ENCODE data around the gene HLA-DOA. TPM values are rescaled to one million over a fixed set of nuclear protein-coding genes. Genes with fewer than 3 reads are reported as not detected.

HLA-DOA gene
- total and polyA plus RNA-seq, 10 of the 15 experiments (the other 5 are each of a cell fraction or from before 2014, with no cell fraction given) = 8.8 to 108 (median 58.3) TPM

DNA sequence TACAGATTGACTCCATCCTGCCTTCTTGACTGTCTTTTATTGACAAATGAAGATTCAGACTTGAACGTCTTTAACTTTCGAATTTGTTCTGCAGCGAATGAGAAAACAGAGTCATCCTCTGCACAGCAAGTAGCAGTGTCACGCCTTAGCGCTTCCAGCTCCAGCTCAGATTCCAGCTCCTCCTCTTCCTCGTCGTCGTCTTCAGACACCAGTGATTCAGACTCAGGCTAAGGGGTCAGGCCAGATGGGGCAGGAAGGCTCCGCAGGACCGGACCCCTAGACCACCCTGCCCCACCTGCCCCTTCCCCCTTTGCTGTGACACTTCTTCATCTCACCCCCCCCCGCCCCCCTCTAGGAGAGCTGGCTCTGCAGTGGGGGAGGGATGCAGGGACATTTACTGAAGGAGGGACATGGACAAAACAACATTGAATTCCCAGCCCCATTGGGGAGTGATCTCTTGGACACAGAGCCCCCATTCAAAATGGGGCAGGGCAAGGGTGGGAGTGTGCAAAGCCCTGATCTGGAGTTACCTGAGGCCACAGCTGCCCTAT, 28.8 kb downstream of the HLA-DOA start:
- POLR2A ChIA-PET = interaction anchor here (0.6 to 16.6 kb wide), 7 partner anchors 8 to 163 kb away, joined by 3 to 486 read pairs (median 5); partner anchors contain the start of genes BRD2 and HLA-DMA
- peaks cover 19% of the 10 kb centered on the region; the same call in 1 of the 2 replicates for H4K20me1 ChIP-seq (ENCODE audit: control insufficient read depth, insufficient read depth)

More for the DNA sequence above, 28.8 kb downstream of the HLA-DOA start:
- ATAC-seq = no peak
- Histone ChIP-seq H3K27me3 (replicated peaks in 1 of 2; ENCODE audit: control insufficient read depth in 2 of 2, insufficient read depth in 2 of 2, low read length in 1 of 2) (no peaks in the 10 kb centered on the region), H3K79me2 (ENCODE audit: control insufficient read depth, insufficient read depth, low read length) (peaks cover 31% of the 10 kb centered on the region), H3K4me2 (ENCODE audit: control insufficient read depth, insufficient read depth) (no peak overlapping the region), H3K4me3 (no peak overlapping the region), H3K36me3 (ENCODE audit: control insufficient read depth in 2 of 2, insufficient read depth in 2 of 2, low read length in 1 of 2) (peaks cover 42 to 47% of the 10 kb centered on the region in 2 experiments), H3K9me3 (replicated peaks; ENCODE audit: control insufficient read depth, insufficient read depth, low read length) (no peaks in the 10 kb centered on the region), H3K4me1 (ENCODE audit: control insufficient read depth, insufficient read depth, low read length) (no peaks in the 10 kb centered on the region; the same call in 1 of the 2 replicates), H3K9ac (ENCODE audit: control insufficient read depth, insufficient read depth, low read length) (no peak overlapping the region), H3K27ac (ENCODE audit: control insufficient read depth, insufficient read depth) (no peak overlapping the region), H2AFZ (ENCODE audit: control insufficient read depth, low read depth, low read length) (no peak overlapping the region)
- intact Hi-C loops (cut with micrococcal nuclease; ENCODE audit: unreplicated experiment) = no loop called here
- WGBS (ENCODE audit: insufficient coverage, insufficient replicate concordance, low lambda C conversion rate, missing lambda C conversion rate) = 75% methylated on average over 11 of the region's 11 CpGs
- no TSS peak for BruUV-seq (replicated peaks)
- FAIRE-seq = no peak
- RAD21 ChIA-PET (ENCODE audit: unreplicated experiment) = interaction anchor here (1.1 to 9.0 kb wide), 6 partner anchors 9 to 95 kb away, joined by 4 to 135 read pairs (median 5); partner anchors contain the start of genes HLA-DMA and HLA-DPB1
- SMC1A ChIA-PET (ENCODE audit: uncharacterized antibody, unreplicated experiment) = interaction anchor here (0.6 to 9.4 kb wide), 8 partner anchors 9 to 98 kb away, joined by 3 to 195 read pairs (median 8); partner anchors contain the start of gene HLA-DMA
- peak; percentile 49; the same call in 1 of the 2 replicates for TF ChIP-seq SMAD5 (IDR thresholded peaks at IDR 0.05; ENCODE audit: low read depth)
- TF ChIP-seq NR2C2 (IDR thresholded peaks at IDR 0.05; ENCODE audit: borderline replicate concordance, control insufficient read depth, insufficient read length, low read depth) = no peak
- TF ChIP-seq POLR2AphosphoS5 (IDR thresholded peaks at IDR 0.05; ENCODE audit: low read length) = peak; percentile 24
- TF ChIP-seq, protein P1, sequence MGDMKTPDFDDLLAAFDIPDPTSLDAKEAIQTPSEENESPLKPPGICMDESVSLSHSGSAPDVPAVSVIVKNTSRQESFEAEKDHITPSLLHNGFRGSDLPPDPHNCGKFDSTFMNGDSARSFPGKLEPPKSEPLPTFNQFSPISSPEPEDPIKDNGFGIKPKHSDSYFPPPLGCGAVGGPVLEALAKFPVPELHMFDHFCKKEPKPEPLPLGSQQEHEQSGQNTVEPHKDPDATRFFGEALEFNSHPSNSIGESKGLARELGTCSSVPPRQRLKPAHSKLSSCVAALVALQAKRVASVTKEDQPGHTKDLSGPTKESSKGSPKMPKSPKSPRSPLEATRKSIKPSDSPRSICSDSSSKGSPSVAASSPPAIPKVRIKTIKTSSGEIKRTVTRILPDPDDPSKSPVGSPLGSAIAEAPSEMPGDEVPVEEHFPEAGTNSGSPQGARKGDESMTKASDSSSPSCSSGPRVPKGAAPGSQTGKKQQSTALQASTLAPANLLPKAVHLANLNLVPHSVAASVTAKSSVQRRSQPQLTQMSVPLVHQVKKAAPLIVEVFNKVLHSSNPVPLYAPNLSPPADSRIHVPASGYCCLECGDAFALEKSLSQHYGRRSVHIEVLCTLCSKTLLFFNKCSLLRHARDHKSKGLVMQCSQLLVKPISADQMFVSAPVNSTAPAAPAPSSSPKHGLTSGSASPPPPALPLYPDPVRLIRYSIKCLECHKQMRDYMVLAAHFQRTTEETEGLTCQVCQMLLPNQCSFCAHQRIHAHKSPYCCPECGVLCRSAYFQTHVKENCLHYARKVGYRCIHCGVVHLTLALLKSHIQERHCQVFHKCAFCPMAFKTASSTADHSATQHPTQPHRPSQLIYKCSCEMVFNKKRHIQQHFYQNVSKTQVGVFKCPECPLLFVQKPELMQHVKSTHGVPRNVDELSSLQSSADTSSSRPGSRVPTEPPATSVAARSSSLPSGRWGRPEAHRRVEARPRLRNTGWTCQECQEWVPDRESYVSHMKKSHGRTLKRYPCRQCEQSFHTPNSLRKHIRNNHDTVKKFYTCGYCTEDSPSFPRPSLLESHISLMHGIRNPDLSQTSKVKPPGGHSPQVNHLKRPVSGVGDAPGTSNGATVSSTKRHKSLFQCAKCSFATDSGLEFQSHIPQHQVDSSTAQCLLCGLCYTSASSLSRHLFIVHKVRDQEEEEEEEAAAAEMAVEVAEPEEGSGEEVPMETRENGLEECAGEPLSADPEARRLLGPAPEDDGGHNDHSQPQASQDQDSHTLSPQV (IDR thresholded peaks at IDR 0.05) = no peak
- 0 out of 2 replicates have a peak, but pooled peaks have one; percentile 20 for TF ChIP-seq POLR2AphosphoS2 (IDR thresholded peaks at IDR 0.05; ENCODE audit: low read depth, low read length)
- TF ChIP-seq ZBED1 (IDR thresholded peaks at IDR 0.05; ENCODE audit: borderline replicate concordance) = no peak; the same call in 1 of the 2 replicates
- no peak for TF ChIP-seq IRF5 (IDR thresholded peaks at IDR 0.05; ENCODE audit: borderline replicate concordance)
- peak; percentile 14; the same call in 1 of the 2 replicates for TF ChIP-seq POLR2A (IDR thresholded peaks at IDR 0.05; ENCODE audit: low read depth, low read length)
- no peak for TF ChIP-seq SMARCA5 (IDR thresholded peaks at IDR 0.05)
- in situ Hi-C loops (cut with MboI) = no loop called here
- CTCF ChIA-PET = interaction anchor here (0.7 to 3.6 kb wide), 13 partner anchors 8 to 195 kb away, joined by 3 to 32 read pairs (median 7); partner anchors contain the start of genes BRD2, HLA-DMA and TAP2
- no peak for DNase-seq (ENCODE audit: low read depth, low spot score)
